ENCODE measurements around the gene SNTG2.

The SNTG2 gene

DNA sequence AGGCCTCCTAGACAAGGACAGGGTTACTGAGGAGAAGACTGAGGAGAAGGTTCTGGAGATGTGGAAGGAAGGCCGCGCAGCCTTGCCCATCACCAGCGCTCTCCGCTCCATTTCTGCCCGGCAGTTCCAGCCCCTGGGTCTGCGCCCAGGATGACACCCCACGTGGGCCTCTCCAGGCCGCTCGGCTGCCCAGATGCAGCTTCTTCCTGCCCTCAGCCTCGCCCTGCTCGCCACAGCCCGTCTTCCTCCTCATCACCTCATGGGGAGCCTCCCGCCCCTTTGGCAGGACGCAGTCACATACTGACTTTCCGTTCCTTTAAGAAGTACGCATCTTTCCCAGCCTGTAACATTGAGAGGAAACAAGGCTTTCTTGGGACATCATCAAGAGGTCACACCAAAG is 37.1 kb downstream of the SNTG2 start:
- no peak for DNase-seq (ENCODE audit: low read depth in 1 of 2, low spot score in 1 of 2)

DNA sequence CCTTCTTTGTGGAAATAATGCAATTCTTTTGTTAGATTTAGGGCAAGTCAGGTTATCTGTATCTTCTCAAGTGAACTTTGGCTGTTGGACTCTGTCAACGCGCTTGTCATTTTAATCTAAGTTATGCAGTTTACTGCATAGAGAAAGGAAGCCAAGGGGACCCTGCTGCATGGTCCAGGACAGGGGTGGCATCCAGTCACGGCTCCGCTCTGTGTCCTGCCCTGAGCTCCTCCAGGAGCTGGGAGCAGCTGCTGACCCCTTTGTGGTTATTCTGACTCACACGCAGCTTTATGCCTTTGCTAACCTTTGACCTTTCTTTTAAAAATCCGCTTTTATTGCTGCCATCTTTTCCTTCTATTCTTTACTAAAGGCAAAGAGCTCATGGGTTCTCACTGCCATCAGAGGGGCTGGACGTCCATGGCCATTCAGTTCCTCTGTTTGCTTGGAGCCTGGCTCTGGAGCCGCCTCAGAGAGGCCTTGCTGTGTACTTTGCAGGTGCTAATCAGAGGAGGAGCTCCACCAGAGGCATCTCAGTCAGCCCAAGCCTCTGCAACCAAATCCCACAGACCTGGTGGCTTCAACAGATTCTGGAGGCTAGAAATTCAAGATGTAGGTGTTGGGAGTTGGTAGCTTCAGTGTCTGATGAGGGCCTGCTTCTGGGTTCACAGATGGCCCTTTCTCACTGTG is 39.3 kb downstream of the SNTG2 start:
- DNase-seq (ENCODE audit: low read depth in 1 of 2, low spot score in 1 of 2), result no peak

DNA sequence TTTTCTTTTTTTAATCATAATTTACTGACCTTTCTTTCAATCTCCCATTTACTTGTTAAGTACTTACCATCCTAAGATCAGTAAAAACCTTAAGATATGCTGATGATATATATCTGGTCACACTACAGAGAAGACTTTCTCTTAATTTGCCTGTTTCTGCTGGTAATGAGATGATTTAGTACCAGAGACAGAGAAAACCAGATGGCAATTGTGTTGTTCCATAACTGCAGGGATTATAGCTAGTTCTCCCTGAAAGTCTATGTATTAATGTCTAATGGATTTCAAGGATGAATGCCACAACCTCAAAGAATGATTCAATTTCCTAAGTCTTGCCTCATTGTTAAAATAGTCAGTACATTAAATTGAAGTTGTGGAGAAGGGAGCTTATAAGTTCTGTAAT is 40.3 kb downstream of the SNTG2 start:
- DNase-seq (ENCODE audit: low read depth in 1 of 2, low spot score in 1 of 2), result no peak

DNA sequence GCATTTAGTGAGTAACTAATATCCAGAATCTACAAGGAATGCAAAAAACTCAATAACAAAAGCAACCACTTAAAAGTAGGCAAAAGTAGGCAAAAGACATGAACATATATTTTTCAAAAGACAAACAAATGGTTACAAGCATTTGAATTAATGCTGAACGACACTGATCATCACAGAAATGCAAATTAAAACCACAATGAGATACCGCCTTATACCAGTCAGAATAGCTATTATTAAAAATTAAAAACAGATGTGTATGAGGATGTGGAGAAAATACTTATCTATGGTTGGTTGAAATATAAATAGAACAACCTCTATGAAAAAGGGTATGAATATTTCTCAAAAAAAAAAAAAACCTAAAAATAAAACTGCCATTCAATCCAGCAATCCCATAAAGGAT is 51.7 kb downstream of the SNTG2 start:
- no peak for DNase-seq (ENCODE audit: low read depth in 1 of 2, low spot score in 1 of 2)

DNA sequence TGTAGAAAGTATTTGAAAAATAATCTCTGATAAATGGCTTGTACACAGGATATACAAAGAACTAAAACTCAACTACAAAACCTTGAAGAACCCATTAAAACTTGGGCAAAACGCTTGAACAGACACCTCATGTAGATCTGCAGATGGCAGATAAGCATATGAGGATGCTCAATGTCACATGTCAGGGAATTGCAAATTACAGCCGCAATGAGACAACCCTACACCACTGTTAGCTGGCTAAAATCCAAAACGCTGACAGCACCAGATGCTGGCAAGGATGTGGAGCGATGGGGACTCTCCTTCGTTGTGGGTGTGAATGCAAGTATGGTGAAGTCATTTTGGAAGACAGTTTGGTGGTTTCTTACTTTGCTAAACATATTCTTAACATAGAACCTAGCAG is 53.7 kb downstream of the SNTG2 start:
- no peak for DNase-seq (ENCODE audit: low read depth in 1 of 2, low spot score in 1 of 2)

DNA sequence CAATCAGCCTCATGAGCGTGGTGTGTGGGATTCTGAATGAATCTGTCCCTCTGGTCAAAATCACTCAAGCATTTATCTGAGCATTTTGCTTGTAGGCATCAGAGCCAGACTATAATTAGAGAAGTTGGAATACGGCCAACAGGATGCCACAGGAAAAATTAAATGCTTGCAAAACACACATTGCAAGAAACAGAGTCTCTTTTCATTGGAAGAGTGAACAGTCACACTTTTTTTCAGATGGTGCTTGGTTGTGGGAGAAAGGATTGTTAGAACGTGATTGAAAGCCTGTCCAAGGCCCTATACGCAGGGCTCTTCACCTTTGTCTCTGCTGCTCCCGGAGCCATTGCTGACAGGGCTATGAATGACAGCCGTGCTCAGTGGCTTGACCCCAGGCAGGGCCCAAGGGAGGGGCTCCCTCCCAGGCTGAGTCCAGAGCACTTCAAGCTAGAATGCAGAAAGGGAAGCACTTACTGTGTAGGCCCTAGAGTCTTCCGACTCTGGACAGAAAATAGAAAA is 59.8 kb downstream of the SNTG2 start:
- DNase-seq (ENCODE audit: low read depth in 1 of 2, low spot score in 1 of 2), result no peak

DNA sequence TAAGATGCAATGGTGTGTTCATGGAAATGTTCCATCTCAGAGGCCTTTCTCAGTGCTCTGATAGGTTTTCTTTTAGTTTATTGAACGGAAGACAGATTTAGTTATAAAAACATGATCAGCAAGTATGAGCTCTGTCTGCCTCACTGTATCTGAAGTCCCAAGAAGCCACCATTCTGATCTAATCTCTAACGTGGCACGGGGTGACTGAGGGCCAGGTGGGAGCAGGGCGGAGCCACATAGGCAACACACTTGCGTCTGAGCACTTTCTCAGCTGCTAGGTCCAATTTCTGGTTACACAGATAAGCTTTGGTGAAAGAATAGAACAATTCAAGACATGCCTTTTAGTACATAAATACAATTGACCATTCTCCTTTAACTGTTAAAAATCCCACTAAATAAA is 60.4 kb downstream of the SNTG2 start:
- DNase-seq (ENCODE audit: low read depth in 1 of 2, low spot score in 1 of 2), result no peak

DNA sequence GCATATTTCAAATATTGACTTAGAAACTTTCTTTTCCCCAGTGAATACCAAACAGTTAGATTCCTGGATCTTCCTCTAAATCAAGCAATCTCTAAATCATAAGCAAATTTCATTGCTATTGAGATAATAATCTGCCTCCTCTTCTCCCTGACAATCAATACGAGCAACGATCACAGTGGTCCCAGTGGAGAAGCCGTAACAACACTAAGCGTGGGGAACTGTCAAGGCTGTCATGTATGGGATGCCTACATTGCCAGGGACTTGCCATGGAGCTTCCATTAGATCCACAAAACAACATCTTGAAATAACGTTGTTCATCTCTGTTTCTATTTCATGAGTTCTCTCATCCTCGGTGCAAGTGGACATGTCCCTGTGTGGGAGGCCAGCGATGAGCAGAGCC is 61.3 kb downstream of the SNTG2 start:
- DNase-seq (ENCODE audit: low read depth in 1 of 2, low spot score in 1 of 2), result no peak

DNA sequence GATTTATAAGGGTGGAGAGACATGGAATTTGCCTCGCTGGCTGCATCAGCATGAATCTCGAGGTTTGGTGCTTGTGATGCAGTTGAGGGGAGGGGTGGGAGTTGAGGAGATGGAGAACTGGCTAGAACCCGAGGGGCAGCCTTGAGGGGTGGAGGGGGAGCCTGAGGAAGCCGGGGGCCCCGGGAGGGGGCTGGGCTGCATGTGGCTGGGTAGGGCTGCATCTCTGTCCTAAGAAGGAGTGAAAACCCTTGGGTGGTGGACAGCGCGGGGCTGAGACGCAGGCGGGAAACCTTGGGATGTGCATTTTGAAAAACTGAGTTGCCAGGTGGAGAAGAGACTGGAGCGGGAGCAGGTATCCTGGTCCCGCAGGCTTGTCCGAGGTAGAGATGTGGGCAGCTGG is 64.2 kb downstream of the SNTG2 start:
- DNase-seq (ENCODE audit: low read depth in 1 of 2, low spot score in 1 of 2), result no peak

DNA sequence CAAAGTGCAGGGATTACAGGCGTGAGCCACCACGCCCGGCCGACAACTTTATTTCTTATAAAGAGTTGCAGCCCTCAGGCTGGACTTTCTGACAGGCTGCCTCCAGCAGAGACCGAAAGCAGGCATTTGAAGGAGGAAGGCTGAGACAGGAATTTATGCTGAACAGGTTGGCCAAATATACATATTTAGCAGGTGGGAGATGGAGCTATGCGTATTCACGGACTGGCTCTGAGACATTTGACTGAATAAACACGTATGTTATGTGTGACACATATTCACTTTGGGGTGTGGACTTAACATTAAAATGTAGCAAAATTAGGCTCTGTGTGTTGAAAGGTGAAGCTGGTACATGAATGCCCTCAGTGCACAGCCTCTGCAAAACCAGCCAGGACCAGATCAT is 65.9 kb downstream of the SNTG2 start:
- DNase-seq (ENCODE audit: low read depth in 1 of 2, low spot score in 1 of 2), result no peak

DNA sequence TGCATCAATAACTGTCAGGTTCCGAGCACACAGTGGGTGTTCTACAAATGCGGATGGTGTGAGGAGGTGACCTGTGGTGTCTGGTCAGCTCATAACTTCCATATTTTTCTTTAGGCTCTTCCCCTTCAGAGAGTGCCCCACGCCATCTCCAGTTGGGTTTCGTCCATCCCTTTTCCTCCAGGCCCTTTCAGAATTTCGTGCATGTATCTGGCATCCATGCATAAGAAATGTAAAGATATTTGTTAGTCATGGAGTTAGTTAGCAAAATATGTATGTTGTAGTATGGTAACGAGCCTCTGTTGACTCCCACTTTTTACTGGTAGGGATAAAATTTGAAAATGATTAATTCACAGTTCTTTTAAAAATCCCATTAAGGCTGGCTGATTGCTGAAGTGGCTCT is 67.2 kb downstream of the SNTG2 start:
- DNase-seq (ENCODE audit: low read depth in 1 of 2, low spot score in 1 of 2), result no peak

DNA sequence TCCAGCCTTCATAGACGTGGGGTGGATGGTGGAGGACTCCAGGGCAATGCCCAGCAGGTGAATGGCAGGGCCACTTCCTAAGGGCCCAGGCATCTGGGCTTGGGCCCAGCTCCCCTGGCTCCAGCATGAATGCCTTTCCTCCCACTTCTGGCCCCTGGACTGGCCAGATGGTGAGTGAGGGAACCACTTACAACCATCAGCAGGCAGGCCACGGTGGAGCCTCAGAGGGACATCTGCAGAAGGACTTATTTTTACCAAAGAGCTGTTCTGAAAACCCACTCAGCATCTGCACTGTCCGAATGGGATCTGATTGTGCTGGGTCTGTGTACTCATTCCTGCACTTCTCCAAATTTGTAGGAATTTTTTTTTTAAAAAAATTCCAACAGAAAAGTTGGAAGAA is 69.6 kb downstream of the SNTG2 start:
- DNase-seq (ENCODE audit: low read depth in 1 of 2, low spot score in 1 of 2), result no peak

DNA sequence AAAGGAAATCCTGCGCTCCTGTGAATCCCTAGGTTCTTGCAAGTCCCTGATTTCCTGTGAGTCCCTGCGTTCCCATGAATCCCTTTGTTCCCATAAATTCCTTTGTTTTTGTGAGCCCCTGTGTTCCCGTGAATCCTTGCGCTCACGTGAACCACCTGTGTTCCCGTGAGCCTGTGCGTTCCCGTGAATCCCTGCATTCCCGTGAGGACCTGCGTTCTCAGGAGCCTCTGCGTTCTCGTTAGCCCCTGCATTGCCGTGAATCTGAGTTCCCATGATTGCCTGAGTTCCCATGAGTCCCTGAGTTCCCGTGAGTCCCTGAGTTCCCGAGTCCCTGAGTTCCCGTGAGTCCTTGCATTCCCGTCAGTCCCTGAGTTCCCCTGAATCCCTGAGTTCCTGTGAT is 71.5 kb downstream of the SNTG2 start:
- no peak for DNase-seq (ENCODE audit: low read depth in 1 of 2, low spot score in 1 of 2)

DNA sequence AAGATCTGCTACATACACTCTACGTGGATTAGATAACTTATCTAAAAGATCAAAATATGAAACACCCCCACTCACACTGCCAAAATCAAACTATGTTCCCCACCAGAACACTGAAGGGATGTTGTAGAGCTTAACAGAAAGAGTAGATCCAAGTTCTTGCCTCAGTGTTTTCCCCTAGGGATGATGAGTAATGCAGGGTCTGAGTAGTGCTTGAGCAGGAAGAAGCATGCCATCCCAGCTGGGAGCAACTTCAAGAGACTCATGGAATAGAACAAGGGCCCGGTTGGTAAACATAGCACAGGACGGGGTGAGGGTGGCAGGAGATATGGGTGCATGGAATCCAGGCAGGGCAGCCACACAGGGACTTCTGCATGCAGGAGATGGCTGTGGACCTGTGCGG is 74.3 kb downstream of the SNTG2 start:
- DNase-seq (ENCODE audit: low read depth in 1 of 2, low spot score in 1 of 2), result no peak

DNA sequence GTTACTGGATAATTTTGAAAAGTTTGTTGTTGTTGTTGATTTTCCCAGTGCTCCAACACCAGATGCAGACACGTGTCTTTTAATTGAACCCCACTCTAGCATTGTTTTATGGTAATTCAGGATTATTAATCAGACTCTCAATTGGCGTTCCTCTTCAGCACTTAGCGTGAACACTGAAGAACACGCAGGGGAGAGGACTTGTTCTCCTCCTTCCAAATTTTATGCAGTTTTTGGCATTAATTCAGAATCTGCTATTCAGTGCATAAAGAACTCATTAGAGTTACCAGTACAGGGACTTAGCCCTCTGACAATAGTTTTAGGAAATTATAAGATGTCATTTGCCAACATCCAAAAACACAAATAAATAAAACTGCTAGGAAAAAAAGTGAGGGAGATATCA is 75.5 kb downstream of the SNTG2 start:
- no peak for DNase-seq (ENCODE audit: low read depth in 1 of 2, low spot score in 1 of 2)

DNA sequence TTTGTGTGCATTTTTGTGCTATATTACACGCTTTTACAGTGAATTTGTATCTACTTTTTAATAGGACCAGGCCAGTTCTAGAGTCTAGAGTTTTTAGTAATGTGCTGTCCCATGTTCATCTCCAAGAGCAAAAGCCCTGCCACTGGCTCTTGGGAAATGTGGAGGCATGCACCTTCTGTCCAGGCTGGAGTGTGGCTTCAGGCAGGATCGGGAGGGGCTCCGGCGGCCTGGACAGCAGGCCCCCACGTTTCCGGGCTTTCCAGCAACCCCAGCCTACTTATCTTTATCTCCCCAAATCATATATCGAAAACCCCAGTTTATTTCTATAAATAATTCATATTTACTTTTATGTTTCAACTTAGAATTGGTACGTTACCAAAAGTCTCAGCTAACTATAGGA is 78.2 kb downstream of the SNTG2 start:
- no peak for DNase-seq (ENCODE audit: low read depth in 1 of 2, low spot score in 1 of 2)

DNA sequence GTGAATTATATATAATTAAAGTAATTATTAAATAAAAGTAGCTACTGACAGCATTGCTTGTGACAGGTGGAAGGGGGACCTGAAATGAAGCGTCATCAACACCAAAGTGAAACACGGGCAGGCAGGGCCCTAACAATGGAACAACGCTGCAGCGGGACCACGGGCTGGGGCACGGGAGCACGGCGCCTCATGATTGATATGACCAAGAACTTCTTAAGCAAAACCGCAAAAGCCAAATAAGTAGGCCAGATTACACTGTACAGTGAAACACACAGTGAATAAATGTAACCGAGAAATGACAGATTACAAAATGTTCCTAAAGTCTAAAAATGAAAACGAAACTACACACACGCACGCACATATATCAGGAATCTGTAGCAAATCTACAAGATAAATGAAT is 81.4 kb downstream of the SNTG2 start:
- DNase-seq (ENCODE audit: low read depth in 1 of 2, low spot score in 1 of 2), result peak in 1 of 2 donors; percentile 7

DNA sequence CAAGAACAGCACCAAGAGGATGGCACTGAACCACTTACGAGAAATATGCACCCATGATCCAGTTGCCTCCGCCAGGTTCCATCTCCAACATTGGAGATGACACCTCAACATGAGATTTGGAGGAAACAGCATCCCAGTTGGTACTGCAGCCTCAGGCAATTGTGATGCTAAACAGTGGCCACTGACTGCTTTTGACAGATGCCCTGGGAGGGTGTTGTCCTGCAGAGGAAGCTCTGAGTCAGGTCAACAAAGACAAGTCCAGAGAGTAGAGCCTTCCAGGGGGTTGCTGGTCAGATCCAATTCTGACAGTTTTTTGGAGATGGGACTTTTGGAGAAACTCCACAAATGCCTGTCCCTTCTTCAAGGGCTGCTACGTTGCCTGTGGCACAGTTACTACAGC is 82.4 kb downstream of the SNTG2 start:
- DNase-seq (ENCODE audit: low read depth in 1 of 2, low spot score in 1 of 2), result no peak

DNA sequence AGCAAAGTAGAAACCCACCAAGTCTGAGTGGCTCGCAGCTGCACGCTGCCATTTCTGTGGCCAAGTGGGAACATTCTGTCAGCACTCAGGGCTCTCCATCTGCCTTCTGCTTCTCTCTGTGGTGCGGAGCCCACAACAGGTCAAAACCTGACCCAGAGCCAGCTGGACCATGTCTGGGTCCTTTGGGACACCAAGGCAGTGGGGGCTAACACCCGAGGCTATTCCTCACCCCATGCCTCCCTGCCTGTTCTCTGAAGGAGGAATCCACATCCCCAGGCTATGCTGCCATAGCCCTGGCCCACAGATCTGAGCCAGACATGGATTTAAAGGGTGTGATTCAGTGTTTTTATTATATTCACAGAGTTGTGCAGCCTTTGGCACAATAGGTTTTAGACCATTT is 86.4 kb downstream of the SNTG2 start:
- no peak for DNase-seq (ENCODE audit: low read depth in 1 of 2, low spot score in 1 of 2)

DNA sequence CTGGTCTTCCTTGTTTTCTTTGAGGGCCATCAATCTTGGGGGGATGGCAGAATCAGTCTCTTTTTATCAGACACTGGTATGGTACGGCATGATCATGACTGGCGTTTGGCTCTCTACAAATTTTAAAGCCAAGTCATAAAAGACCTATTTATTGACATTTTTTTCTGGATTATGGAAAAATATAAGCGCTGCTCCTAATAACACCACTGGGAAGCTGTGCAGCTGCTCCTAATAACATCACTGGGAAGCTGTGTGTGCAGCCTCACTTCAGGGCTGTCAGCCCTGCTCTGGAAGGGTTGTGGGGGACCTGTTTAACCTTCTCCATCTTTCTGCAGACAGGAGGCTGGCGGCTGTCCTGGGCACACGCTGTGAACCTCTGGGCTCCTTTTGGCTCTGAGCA is 88.9 kb downstream of the SNTG2 start:
- DNase-seq (ENCODE audit: low read depth in 1 of 2, low spot score in 1 of 2), result no peak

DNA sequence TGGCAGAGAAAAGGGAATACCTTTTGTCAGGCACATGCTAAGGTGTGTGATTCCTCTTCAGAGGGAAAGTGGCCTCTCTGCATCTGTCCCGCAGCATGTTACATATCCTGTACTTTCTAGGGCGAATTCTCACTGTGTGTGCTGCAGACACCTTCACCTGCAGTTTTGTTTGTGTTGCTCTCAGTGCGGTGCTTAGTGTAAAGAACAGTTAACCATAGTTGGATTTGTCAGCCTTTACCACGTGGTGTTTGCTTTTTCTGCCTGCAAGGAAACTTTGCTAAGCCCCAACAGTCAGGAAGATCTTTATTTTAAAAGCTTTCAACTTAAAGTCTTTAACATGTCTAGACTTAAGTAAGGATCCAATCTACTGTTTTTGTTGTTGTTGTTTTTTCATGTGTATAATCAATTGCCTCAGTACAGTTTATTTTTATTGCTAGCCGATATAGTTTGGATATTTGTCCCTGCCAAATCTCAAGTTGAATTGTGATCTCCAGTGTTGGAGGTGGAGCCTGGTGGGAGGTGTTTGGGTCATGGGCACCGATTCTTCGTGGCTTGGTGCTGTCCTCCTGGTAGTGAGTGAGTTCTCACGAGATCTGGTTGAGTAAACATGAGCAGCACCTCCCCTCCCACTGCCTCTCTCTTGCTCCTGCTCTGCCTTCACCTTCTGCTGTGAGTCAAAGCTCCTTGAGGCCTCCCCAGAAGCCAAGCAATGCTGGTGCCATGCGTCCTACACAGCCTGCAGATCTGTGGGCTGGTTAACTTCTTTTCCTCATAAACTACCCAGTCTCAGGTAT is 90.6 kb downstream of the SNTG2 start:
- DNase-seq (ENCODE audit: low read depth in 1 of 2, low spot score in 1 of 2), result no peak

DNA sequence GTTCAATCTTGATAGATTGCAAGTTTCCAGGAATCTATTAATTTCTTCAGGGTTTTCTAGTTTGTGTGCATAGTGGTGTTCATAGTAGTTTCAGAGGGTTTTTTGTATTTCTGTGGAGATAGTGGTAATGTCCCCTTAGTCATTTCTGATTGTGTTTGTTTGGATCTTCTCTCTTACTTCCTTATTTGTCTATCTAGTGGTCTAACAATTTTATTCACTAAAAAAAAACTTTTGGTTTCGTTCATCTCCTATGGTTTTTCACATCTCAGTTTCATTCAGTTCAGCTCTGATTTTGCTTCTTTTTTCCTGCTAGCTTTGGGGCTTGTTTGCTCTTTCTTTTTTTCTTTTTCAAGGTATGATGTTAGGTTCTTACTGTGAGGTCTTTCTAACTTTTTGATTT is 94.5 kb downstream of the SNTG2 start:
- DNase-seq (ENCODE audit: low read depth in 1 of 2, low spot score in 1 of 2), result no peak

DNA sequence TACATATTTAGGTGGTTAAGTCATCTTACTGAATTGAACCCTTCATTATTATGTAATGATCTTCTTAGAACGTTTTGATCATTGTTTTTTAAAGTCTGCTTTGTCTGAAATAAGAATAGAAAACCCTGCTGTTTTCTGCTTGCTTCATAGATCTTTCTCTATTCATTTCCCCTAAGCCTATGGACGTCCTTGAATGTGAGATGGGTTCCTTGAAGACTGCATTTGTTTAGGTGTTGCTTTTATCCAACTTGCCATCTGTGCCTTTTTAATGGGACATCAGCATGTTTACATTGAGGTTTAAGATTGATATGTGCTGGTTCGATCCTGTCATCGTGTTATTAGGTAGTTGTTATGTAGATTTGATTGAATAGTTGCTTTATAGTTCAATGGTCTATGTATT is 95.4 kb downstream of the SNTG2 start:
- no peak for DNase-seq (ENCODE audit: low read depth in 1 of 2, low spot score in 1 of 2)
